ENCODE data around the gene TSC2. TPM values are rescaled to one million over a fixed set of nuclear protein-coding genes. Genes with fewer than 3 reads are reported as not detected.

Gene TSC2
- polyA plus RNA-seq, 1 experiment: 35.9 TPM

- Histone ChIP-seq H3K27me3 (ENCODE audit: control insufficient read depth, insufficient read depth, low read length) (no peaks in the 10 kb centered on the region), H3K4me3 (ENCODE audit: low read depth, low read length) (no peak overlapping the region), H3K9me3 (ENCODE audit: control insufficient read depth, insufficient read depth, low read length) (no peaks in the 10 kb centered on the region; the same call in 1 of the 2 replicates), H3K27ac (ENCODE audit: low read depth, low read length) (no peak overlapping the region)
- ChIA-PET POLR2A (no interaction called here), CTCF (no interaction called here)
- TF ChIP-seq, protein P1, sequence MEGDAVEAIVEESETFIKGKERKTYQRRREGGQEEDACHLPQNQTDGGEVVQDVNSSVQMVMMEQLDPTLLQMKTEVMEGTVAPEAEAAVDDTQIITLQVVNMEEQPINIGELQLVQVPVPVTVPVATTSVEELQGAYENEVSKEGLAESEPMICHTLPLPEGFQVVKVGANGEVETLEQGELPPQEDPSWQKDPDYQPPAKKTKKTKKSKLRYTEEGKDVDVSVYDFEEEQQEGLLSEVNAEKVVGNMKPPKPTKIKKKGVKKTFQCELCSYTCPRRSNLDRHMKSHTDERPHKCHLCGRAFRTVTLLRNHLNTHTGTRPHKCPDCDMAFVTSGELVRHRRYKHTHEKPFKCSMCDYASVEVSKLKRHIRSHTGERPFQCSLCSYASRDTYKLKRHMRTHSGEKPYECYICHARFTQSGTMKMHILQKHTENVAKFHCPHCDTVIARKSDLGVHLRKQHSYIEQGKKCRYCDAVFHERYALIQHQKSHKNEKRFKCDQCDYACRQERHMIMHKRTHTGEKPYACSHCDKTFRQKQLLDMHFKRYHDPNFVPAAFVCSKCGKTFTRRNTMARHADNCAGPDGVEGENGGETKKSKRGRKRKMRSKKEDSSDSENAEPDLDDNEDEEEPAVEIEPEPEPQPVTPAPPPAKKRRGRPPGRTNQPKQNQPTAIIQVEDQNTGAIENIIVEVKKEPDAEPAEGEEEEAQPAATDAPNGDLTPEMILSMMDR (IDR thresholded peaks at IDR 0.05; ENCODE audit: low read depth, low read length): no peak
- DNase-seq (ENCODE audit: low read depth, low spot score): no peak
Observed at GRCh38 chr16:2029350-2029749, 18.4 kb upstream of the TSC2 start.

- TF ChIP-seq, protein P1 (IDR thresholded peaks at IDR 0.05; ENCODE audit: low read depth, low read length): no peak
- H3K9me3 ChIP-seq (ENCODE audit: control insufficient read depth, insufficient read depth, low read length): no peaks in the 10 kb centered on the region; the same call in 1 of the 2 replicates
- POLR2A ChIA-PET: no interaction called here
- H3K27me3 ChIP-seq (ENCODE audit: control insufficient read depth, insufficient read depth, low read length): no peaks in the 10 kb centered on the region
- no peak for DNase-seq (ENCODE audit: low read depth, low spot score)
- no peak overlapping the region for H3K4me3 ChIP-seq (ENCODE audit: low read depth, low read length)
- CTCF ChIA-PET: no interaction called here
- H3K27ac ChIP-seq (ENCODE audit: low read depth, low read length): no peak overlapping the region
Observed at GRCh38 chr16:2030036-2030435, 17.7 kb upstream of the TSC2 start.

- TF ChIP-seq, protein P1 (IDR thresholded peaks at IDR 0.05; ENCODE audit: low read depth, low read length): no peak
- H3K27ac ChIP-seq (ENCODE audit: low read depth, low read length): no peak overlapping the region
- no peaks in the 10 kb centered on the region for H3K27me3 ChIP-seq (ENCODE audit: control insufficient read depth, insufficient read depth, low read length)
- H3K9me3 ChIP-seq (ENCODE audit: control insufficient read depth, insufficient read depth, low read length): no peaks in the 10 kb centered on the region; the same call in 1 of the 2 replicates
- DNase-seq (ENCODE audit: low read depth, low spot score): no peak
- H3K4me3 ChIP-seq (ENCODE audit: low read depth, low read length): no peak overlapping the region
- ChIA-PET CTCF (no interaction called here), POLR2A (no interaction called here)
Observed at GRCh38 chr16:2031081-2031577, 16.7 kb upstream of the TSC2 start.

- POLR2A ChIA-PET: interaction anchor here (0.6 to 2.2 kb wide), 4 partner anchors 15 to 123 kb away, joined by 3 to 14 read pairs (median 6); partner anchors contain the start of genes NTHL1, RPS2, TRAF7 and TSC2
- no peak for DNase-seq (ENCODE audit: low read depth, low spot score)
- CTCF ChIA-PET: interaction anchor here (0.6 to 1.0 kb wide), 4 partner anchors 10 to 219 kb away, joined by 3 to 6 read pairs (median 4); partner anchors contain the start of gene ECI1
- no peaks in the 10 kb centered on the region for H3K27me3 ChIP-seq (ENCODE audit: control insufficient read depth, insufficient read depth, low read length)
- H3K9me3 ChIP-seq (ENCODE audit: control insufficient read depth, insufficient read depth, low read length): no peaks in the 10 kb centered on the region; the same call in 1 of the 2 replicates
- peak overlapping the region; percentile 87 for H3K27ac ChIP-seq (ENCODE audit: low read depth, low read length)
- TF ChIP-seq, protein P1 (IDR thresholded peaks at IDR 0.05; ENCODE audit: low read depth, low read length): no peak
- H3K4me3 ChIP-seq (ENCODE audit: low read depth, low read length): no peak overlapping the region
Observed at GRCh38 chr16:2032285-2033056, 15.3 kb upstream of the TSC2 start.

Measured in AG04450 (cell line).